IMR-90 (cell line): Measurements from ENCODE around the gene YRDC. TPM values are rescaled to one million over a fixed set of nuclear protein-coding genes. Genes with fewer than 3 reads are reported as not detected.

Experiments used
- ATAC-seq: fragments of 200-7000 bp; cut with Tn5 transposase; 2 replicates; pipeline ENCODE4 v1.9.1; 2020; ENCODE audit warnings: low read depth, mild to moderate bottlenecking, moderate library complexity
- BruUV-seq: library from RNA; stranded (reverse); fragments of 400-500 nt; replicated peaks from 2 replicates; lab custom pipeline; 2021; lab: Mats Ljungman, UMichigan
- CTCF ChIA-PET: fragments of 300-600 bp; formaldehyde crosslinking; extraction: SDS; loops from one replicate; lab custom pipeline; 2021; ENCODE audit warnings: antibody characterized with exemption; lab: Yijun Ruan, JAX
- POLR2A ChIA-PET: fragments of 300-600 bp; sonication (Branson Sonifier 250); formaldehyde crosslinking; loops from one replicate; lab custom pipeline; 2022; ENCODE audit warnings: antibody characterized with exemption; ENCODE audit not compliant: unreplicated experiment; lab: Charles Lee
- DNase-seq: peaks from one replicate; pipeline ENCODE4 v3.0.0; 2013
- H2AFZ ChIP-seq: replicated peaks from 2 replicates; pipeline ENCODE3; 2013; ENCODE audit warnings: low read length, mild to moderate bottlenecking; ENCODE audit not compliant: poor library complexity
- H2AK5ac ChIP-seq: 2 replicates; pipeline ENCODE4 v1.6.1; 2013; ENCODE audit warnings: low read depth, low read length, inconsistent platforms
- H2AK9ac ChIP-seq: replicated peaks from 2 replicates; pipeline ENCODE3; 2013; ENCODE audit warnings: mild to moderate bottlenecking, low read depth, low read length, moderate library complexity; ENCODE audit not compliant: poor library complexity
- H2BK120ac ChIP-seq: 2 replicates; pipeline ENCODE4 v1.6.1; 2013; ENCODE audit warnings: low read depth, low read length, inconsistent platforms
- H2BK15ac ChIP-seq: 3 replicates; pipeline ENCODE4 v1.6.1; 2013; ENCODE audit warnings: low read depth, low read length, inconsistent platforms
- H2BK20ac ChIP-seq: 2 replicates; pipeline ENCODE4 v1.6.1; 2013; ENCODE audit warnings: low read depth, mild to moderate bottlenecking, inconsistent platforms, low read length, moderate library complexity
- H2BK5ac ChIP-seq: 2 replicates; pipeline ENCODE4 v1.6.1; 2013; ENCODE audit warnings: mild to moderate bottlenecking, low read depth, low read length, inconsistent platforms; ENCODE audit not compliant: poor library complexity, severe bottlenecking
- H3K14ac ChIP-seq: replicated peaks from 2 replicates; pipeline ENCODE4 v1.6.1; 2013; ENCODE audit warnings: low read depth, low read length, inconsistent platforms
- H3K18ac ChIP-seq: 2 replicates; pipeline ENCODE4 v1.6.1; 2013; ENCODE audit warnings: low read depth, low read length, control low read depth
- H3K23ac ChIP-seq: 2 replicates; pipeline ENCODE4 v1.6.1; 2013; ENCODE audit warnings: low read depth, low read length, inconsistent platforms
- H3K27ac ChIP-seq: 2 replicates; pipeline ENCODE4 v1.5.1; 2013; ENCODE audit warnings: mild to moderate bottlenecking, control low read depth, low read length; ENCODE audit not compliant: insufficient read depth
- H3K27me3 ChIP-seq: 2 replicates; pipeline ENCODE4 v1.6.1; 2013; ENCODE audit warnings: low read length; ENCODE audit not compliant: control insufficient read depth, insufficient read depth
- H3K36me3 ChIP-seq: 2 replicates; pipeline ENCODE4 v1.6.1; 2013; ENCODE audit warnings: low read length, mixed read lengths; ENCODE audit not compliant: control insufficient read depth, insufficient read depth
- H3K4ac ChIP-seq: 2 replicates; pipeline ENCODE4 v1.6.1; 2013; ENCODE audit warnings: low read depth, low read length, inconsistent platforms
- H3K4me1 ChIP-seq: 2 replicates; pipeline ENCODE4 v1.6.1; 2013; ENCODE audit warnings: low read length, mixed read lengths; ENCODE audit not compliant: control insufficient read depth, insufficient read depth
- H3K4me2 ChIP-seq: 2 replicates; pipeline ENCODE4 v1.6.1; 2013; ENCODE audit warnings: low read depth, mild to moderate bottlenecking, control low read depth, low read length, moderate library complexity
- H3K4me3 ChIP-seq: 2 replicates; pipeline ENCODE4 v1.5.1; 2013; ENCODE audit warnings: low read depth, mild to moderate bottlenecking, control low read depth, low read length, moderate library complexity; ENCODE audit not compliant: insufficient read depth
- H3K56ac ChIP-seq: 2 replicates; pipeline ENCODE4 v1.6.1; 2013; ENCODE audit warnings: low read length, inconsistent platforms; ENCODE audit not compliant: insufficient read depth; ENCODE audit errors: extremely low read depth
- H3K79me1 ChIP-seq, 2 experiments: 2 replicates each; pipeline ENCODE4 v1.6.1; 2013; ENCODE audit warnings: low read length in 2 of 2, inconsistent platforms in 1 of 2, low read depth in 1 of 2
- H3K9ac ChIP-seq: 2 replicates; pipeline ENCODE4 v1.6.1; 2013; ENCODE audit warnings: low read depth, low read length, control low read depth
- H3K9me1 ChIP-seq: 2 replicates; pipeline ENCODE4 v1.6.1; 2013; ENCODE audit warnings: low read length, inconsistent platforms; ENCODE audit not compliant: insufficient read depth
- H3K9me3 ChIP-seq: 2 replicates; pipeline ENCODE4 v1.6.1; 2013; ENCODE audit warnings: low read length; ENCODE audit not compliant: control insufficient read depth, insufficient read depth
- H4K20me1 ChIP-seq: 2 replicates; pipeline ENCODE4 v1.6.1; 2013; ENCODE audit warnings: low read length, inconsistent platforms; ENCODE audit not compliant: insufficient read depth
- H4K5ac ChIP-seq: 2 replicates; pipeline ENCODE4 v1.6.1; 2013; ENCODE audit warnings: mild to moderate bottlenecking, low read depth, low read length, control low read depth
- H4K8ac ChIP-seq, 2 experiments: 2 replicates each; pipeline ENCODE4 v1.6.1; 2013; ENCODE audit warnings: low read depth in 2 of 2, low read length in 2 of 2, control low read depth in 1 of 2, inconsistent platforms in 1 of 2
- H4K91ac ChIP-seq: 2 replicates; pipeline ENCODE4 v1.6.1; 2013; ENCODE audit warnings: low read depth, low read length, inconsistent platforms; ENCODE audit not compliant: insufficient read depth
- FOS ChIP-seq: fragments of 150-350 bp; IDR thresholded peaks from 2 replicates; pipeline ENCODE4 v1.6.1; 2016; ENCODE audit warnings: low read depth, low read length
- MAFK ChIP-seq: IDR thresholded peaks from 2 replicates; pipeline ENCODE4 v1.6.1; 2012; ENCODE audit warnings: low read depth, low read length, improper control_type of control experiment
- NFE2L2 ChIP-seq: fragments of 150-350 bp; IDR thresholded peaks from 2 replicates; pipeline ENCODE4 v1.6.1; 2016; ENCODE audit warnings: low read depth, mild to moderate bottlenecking, low read length
- POLR2A ChIP-seq: IDR thresholded peaks from 2 replicates; pipeline ENCODE4 v1.6.1; 2012; ENCODE audit warnings: mild to moderate bottlenecking, low read depth, low read length
- SMC3 ChIP-seq: fragments of 150-350 bp; IDR thresholded peaks from 2 replicates; pipeline ENCODE4 v1.6.1; 2016; ENCODE audit warnings: low read depth, mild to moderate bottlenecking, antibody characterized with exemption, low read length, moderate library complexity
- WGBS, 2 experiments: methylation state at CpG; one replicate each; pipeline versions ENCODE4 v1.1.5 to v1.1.7; 2013; ENCODE audit warnings: missing lambda C conversion rate in 2 of 2; ENCODE audit not compliant: insufficient read length in 1 of 2; ENCODE audit errors: extremely low coverage in 2 of 2; 5-methylcytosine and 5-hydroxymethylcytosine counted together
- dilution Hi-C: fragments of 300-500 bp; cut with HindIII; formaldehyde crosslinking; loops from one replicate; pipeline ENCODE4 v1.14.3; 2018; ENCODE audit warnings: low sequenced_read_pairs; ENCODE audit not compliant: unreplicated experiment
- in situ Hi-C: fragments of 300-500 bp; cut with MboI; formaldehyde crosslinking; loops from 3 replicates; pipeline ENCODE4 v1.14.3; 2019; ENCODE audit warnings: low sequenced_read_pairs, inconsistent platforms, mixed read lengths
- intact Hi-C: fragments of 100-400 bp; cut with micrococcal nuclease; formaldehyde crosslinking; loops from 2 replicates; pipeline ENCODE4 v1.10.0; 2022
- polyA plus RNA-seq, 3 experiments: library from polyadenylated mRNA; depleted of rRNA; stranded (reverse); fragments of >200 nt; gene quantifications; 2 replicates each; pipeline ENCODE4 v1.2.3, GENCODE V29; 2012; ENCODE audit warnings: low replicate concordance in 1 of 3
- total RNA-seq: library from RNA; depleted of rRNA; stranded (reverse); fragments of >200 nt; gene quantifications from 2 replicates; pipeline ENCODE4 v1.2.3, GENCODE V29; 2012
- TF ChIP-seq, protein P1 (sequence below): conservative IDR thresholded peaks from 2 replicates; pipeline ENCODE4 v1.5.1; 2012; ENCODE audit warnings: mild to moderate bottlenecking, low read depth, low read length, improper control_type of control experiment
- TF ChIP-seq, protein P2 (sequence below): fragments of 150-350 bp; IDR thresholded peaks from 2 replicates; pipeline ENCODE4 v1.6.1; 2017; ENCODE audit warnings: mild to moderate bottlenecking, antibody characterized with exemption, low read length, low read depth

Gene YRDC
- total and polyA plus RNA-seq, 2 of the 4 experiments (the other 2 are of a cell fraction), result 21.0 to 21.7 TPM

GRCh38 chr1:37840711-37841110 is 32.7 kb upstream of the YRDC start:
- no peak overlapping the region for H3K23ac ChIP-seq
- BruUV-seq, result no TSS peak
- H3K27ac ChIP-seq, result no peak overlapping the region
- H3K9me1 ChIP-seq, result peaks cover 6% of the 10 kb centered on the region; the same call in 1 of the 2 replicates
- ChIA-PET CTCF (interaction anchor here (0.5 to 0.7 kb wide), 2 partner anchors 15 to 172 kb away, joined by 3 to 5 read pairs; partner anchors contain the start of gene UTP11), POLR2A (no interaction called here)
- H4K91ac ChIP-seq, result no peak overlapping the region
- no peak overlapping the region for H3K18ac ChIP-seq
- intact Hi-C loops, result no loop called here
- no peak overlapping the region for H3K4me3 ChIP-seq
- no CpG with 5 or more reads among the region's 1 CpG for WGBS, 2 experiments
- H3K9me3 ChIP-seq, result no peaks in the 10 kb centered on the region
- no peaks in the 10 kb centered on the region; the same call in 1 of the 2 replicates for H4K20me1 ChIP-seq
- ATAC-seq, result peak; percentile 42; the same call in 1 of the 2 replicates
- H2BK120ac ChIP-seq, result no peak overlapping the region
- H3K79me1 ChIP-seq, result peaks cover 18 to 44% of the 10 kb centered on the region in 2 experiments
- H3K4ac ChIP-seq, result no peak overlapping the region
- H3K14ac ChIP-seq, result no peak overlapping the region
- TF ChIP-seq POLR2A (no peak), FOS (no peak), NFE2L2 (no peak), MAFK (no peak), SMC3 (no peak)
- TF ChIP-seq, protein P1, sequence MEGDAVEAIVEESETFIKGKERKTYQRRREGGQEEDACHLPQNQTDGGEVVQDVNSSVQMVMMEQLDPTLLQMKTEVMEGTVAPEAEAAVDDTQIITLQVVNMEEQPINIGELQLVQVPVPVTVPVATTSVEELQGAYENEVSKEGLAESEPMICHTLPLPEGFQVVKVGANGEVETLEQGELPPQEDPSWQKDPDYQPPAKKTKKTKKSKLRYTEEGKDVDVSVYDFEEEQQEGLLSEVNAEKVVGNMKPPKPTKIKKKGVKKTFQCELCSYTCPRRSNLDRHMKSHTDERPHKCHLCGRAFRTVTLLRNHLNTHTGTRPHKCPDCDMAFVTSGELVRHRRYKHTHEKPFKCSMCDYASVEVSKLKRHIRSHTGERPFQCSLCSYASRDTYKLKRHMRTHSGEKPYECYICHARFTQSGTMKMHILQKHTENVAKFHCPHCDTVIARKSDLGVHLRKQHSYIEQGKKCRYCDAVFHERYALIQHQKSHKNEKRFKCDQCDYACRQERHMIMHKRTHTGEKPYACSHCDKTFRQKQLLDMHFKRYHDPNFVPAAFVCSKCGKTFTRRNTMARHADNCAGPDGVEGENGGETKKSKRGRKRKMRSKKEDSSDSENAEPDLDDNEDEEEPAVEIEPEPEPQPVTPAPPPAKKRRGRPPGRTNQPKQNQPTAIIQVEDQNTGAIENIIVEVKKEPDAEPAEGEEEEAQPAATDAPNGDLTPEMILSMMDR, result no peak
- TF ChIP-seq, protein P2, sequence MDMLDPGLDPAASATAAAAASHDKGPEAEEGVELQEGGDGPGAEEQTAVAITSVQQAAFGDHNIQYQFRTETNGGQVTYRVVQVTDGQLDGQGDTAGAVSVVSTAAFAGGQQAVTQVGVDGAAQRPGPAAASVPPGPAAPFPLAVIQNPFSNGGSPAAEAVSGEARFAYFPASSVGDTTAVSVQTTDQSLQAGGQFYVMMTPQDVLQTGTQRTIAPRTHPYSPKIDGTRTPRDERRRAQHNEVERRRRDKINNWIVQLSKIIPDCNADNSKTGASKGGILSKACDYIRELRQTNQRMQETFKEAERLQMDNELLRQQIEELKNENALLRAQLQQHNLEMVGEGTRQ, result no peak
- no peak overlapping the region for H3K4me2 ChIP-seq
- H3K36me3 ChIP-seq, result peaks cover 33% of the 10 kb centered on the region
- no peak overlapping the region for H2AK9ac ChIP-seq
- dilution Hi-C loops, result no loop called here
- no peak overlapping the region for H2BK5ac ChIP-seq
- no peak overlapping the region for H3K56ac ChIP-seq
- no peak overlapping the region for H4K5ac ChIP-seq
- H3K4me1 ChIP-seq, result peaks cover 3% of the 10 kb centered on the region; the same call in 1 of the 2 replicates
- H4K8ac ChIP-seq, result no peak overlapping the region
- DNase-seq, result peak; percentile 15
- no peak overlapping the region for H2AFZ ChIP-seq
- in situ Hi-C loops, result no loop called here
- H3K9ac ChIP-seq, result no peak overlapping the region
- no peak overlapping the region for H2BK15ac ChIP-seq
- no peak overlapping the region for H2BK20ac ChIP-seq
- no peak overlapping the region for H2AK5ac ChIP-seq
- H3K27me3 ChIP-seq, result no peaks in the 10 kb centered on the region
